NK-92 treated with Interleukin-12 subunit alpha and Interleukin-12 subunit beta, amount 100 ng/mL, for 24 hours (cell line): Measurements from ENCODE around the gene PTPRF.

Experiments used
- DNase-seq: peaks from one replicate; lab custom pipeline; 2025; lab: John Stamatoyannopoulos, UW

PTPRF gene

GRCh38 chr1:43552813-43553212 is 22.1 kb downstream of the PTPRF start:
- no peak for DNase-seq

- no peak for DNase-seq
Observed at GRCh38 chr1:43554444-43554992, 23.8 kb downstream of the PTPRF start.

- no peak for DNase-seq
Observed at GRCh38 chr1:43556782-43557181, 26.1 kb downstream of the PTPRF start.

GRCh38 chr1:43557744-43558245 is 27.1 kb downstream of the PTPRF start:
- no peak for DNase-seq

GRCh38 chr1:43558346-43558841 is 27.7 kb downstream of the PTPRF start:
- no peak for DNase-seq

- DNase-seq: no peak
Observed at GRCh38 chr1:43559714-43560113, 29.0 kb downstream of the PTPRF start.

- no peak for DNase-seq
Observed at GRCh38 chr1:43560286-43560685, 29.6 kb downstream of the PTPRF start.

- DNase-seq: no peak
Observed at GRCh38 chr1:43563876-43564539, 33.3 kb downstream of the PTPRF start.

GRCh38 chr1:43564551-43565348 is 34.1 kb downstream of the PTPRF start:
- no peak for DNase-seq

GRCh38 chr1:43565600-43566360 is 35.1 kb downstream of the PTPRF start:
- DNase-seq: no peak

GRCh38 chr1:43566382-43567044 is 35.8 kb downstream of the PTPRF start:
- DNase-seq: no peak

GRCh38 chr1:43569175-43569574 is 38.5 kb downstream of the PTPRF start:
- no peak for DNase-seq

GRCh38 chr1:43570277-43570676 is 39.6 kb downstream of the PTPRF start:
- no peak for DNase-seq

GRCh38 chr1:43570715-43571114 is 40.0 kb downstream of the PTPRF start:
- no peak for DNase-seq

GRCh38 chr1:43572084-43572483 is 41.4 kb downstream of the PTPRF start:
- DNase-seq: no peak

GRCh38 chr1:43572538-43572937 is 41.9 kb downstream of the PTPRF start:
- DNase-seq: no peak

GRCh38 chr1:43573066-43573800 is 42.5 kb downstream of the PTPRF start:
- DNase-seq: no peak

GRCh38 chr1:43576521-43576920 is 45.8 kb downstream of the PTPRF start:
- no peak for DNase-seq

- no peak for DNase-seq
Observed at GRCh38 chr1:43577655-43578542, 47.2 kb downstream of the PTPRF start.

- DNase-seq: no peak
Observed at GRCh38 chr1:43580039-43580438, 49.4 kb downstream of the PTPRF start.
